HepG2 (cell line): ENCODE measurements around the gene AKR1E2. TPM values are rescaled to one million over a fixed set of nuclear protein-coding genes. Genes with fewer than 3 reads are reported as not detected.

ENCODE experiments used
- ATAC-seq: fragments of 200-7000 bp; cut with Tn5 transposase; 3 replicates; pipeline ENCODE4 v1.9.1; 2020; ENCODE audit warnings: mild to moderate bottlenecking, moderate library complexity
- BruUV-seq: library from RNA; stranded (reverse); fragments of 400-500 nt; replicated peaks from 2 replicates; lab custom pipeline; 2021; lab: Mats Ljungman, UMichigan
- CTCF ChIA-PET: fragments of 300-600 bp; formaldehyde crosslinking; extraction: SDS; loops from one replicate; lab custom pipeline; 2021; ENCODE audit warnings: low total read pairs, inconsistent platforms, low intra/inter-chr PET ratio; lab: Yijun Ruan, JAX
- POLR2A ChIA-PET: fragments of 350-600 bp; sonication (Branson Sonifier 250); formaldehyde crosslinking; loops from one replicate; lab custom pipeline; 2020; ENCODE audit warnings: antibody characterized with exemption, inconsistent platforms; lab: Yijun Ruan, JAX
- DNase-seq: peaks from one replicate; pipeline ENCODE4 v3.0.0-alpha.2; 2015; ENCODE audit warnings: low spot score
- FAIRE-seq: peaks from 3 replicates; lab custom pipeline; 2011; peaks lifted over from hg19 to GRCh38; lab: Jason Lieb, UNC
- H2AFZ ChIP-seq: one replicate; pipeline ENCODE4 v1.6.1; 2011; ENCODE audit warnings: low read length, inconsistent platforms
- H3K27ac ChIP-seq: fragments of 300-600 bp; 3 replicates; pipeline ENCODE4 v1.8.0; 2011; ENCODE audit warnings: mixed run types, mild to moderate bottlenecking, mixed read lengths, low read length, inconsistent platforms; ENCODE audit not compliant: insufficient read depth; ENCODE audit errors: extremely low read length
- H3K27me3 ChIP-seq, 2 experiments: fragments of 200-600 bp in 1 of 2; 2 replicates in 1 of 2; 3 replicates in 1 of 2; pipeline versions ENCODE4 v1.6.0 to v1.8.0; 2011; ENCODE audit warnings: low read length in 2 of 2, mild to moderate bottlenecking in 2 of 2, moderate library complexity in 2 of 2, inconsistent platforms in 1 of 2; ENCODE audit not compliant: insufficient read depth in 2 of 2, control insufficient read depth in 1 of 2
- H3K36me3 ChIP-seq, 2 experiments: fragments of 200-600 bp in 1 of 2; replicated peaks in 1 of 2; 2 replicates in 1 of 2; 3 replicates in 1 of 2; pipeline versions ENCODE4 v1.5.1 to v1.8.0; 2011; ENCODE audit warnings: low read length in 2 of 2, inconsistent platforms in 1 of 2; ENCODE audit not compliant: insufficient read depth in 2 of 2, control insufficient read depth in 1 of 2
- H3K4me1 ChIP-seq: 2 replicates; pipeline ENCODE4 v1.5.1; 2012; ENCODE audit warnings: low read length, inconsistent platforms; ENCODE audit not compliant: insufficient read depth
- H3K4me2 ChIP-seq: 2 replicates; pipeline ENCODE4 v1.6.0; 2011; ENCODE audit warnings: low read depth, low read length, inconsistent platforms
- H3K4me3 ChIP-seq, 3 experiments: fragments of 200-600 bp in 1 of 3; sonication (generic), shearing (Covaris generic) in 1 of 3; replicated peaks in 1 of 3; 2 replicates each; pipeline ENCODE4 v1.5.1; 2011 to 2016; ENCODE audit warnings: low read length in 3 of 3, inconsistent platforms in 2 of 3, low read depth in 2 of 3, mild to moderate bottlenecking in 2 of 3, control low read depth in 1 of 3, mixed read lengths in 1 of 3; ENCODE audit not compliant: insufficient read depth in 1 of 3
- H3K79me2 ChIP-seq: one replicate; pipeline ENCODE4 v1.6.1; 2011; ENCODE audit warnings: low read length, inconsistent platforms; ENCODE audit not compliant: insufficient read depth
- H3K9ac ChIP-seq: 2 replicates; pipeline ENCODE4 v1.6.0; 2011; ENCODE audit warnings: mild to moderate bottlenecking, low read depth, low read length, inconsistent platforms; ENCODE audit not compliant: insufficient read depth
- H3K9me3 ChIP-seq: 2 replicates; pipeline ENCODE4 v1.5.1; 2012; ENCODE audit warnings: mild to moderate bottlenecking, low read length
- H4K20me1 ChIP-seq: 2 replicates; pipeline ENCODE4 v1.6.0; 2011; ENCODE audit warnings: inconsistent platforms, mild to moderate bottlenecking, low read length, moderate library complexity; ENCODE audit not compliant: insufficient read depth
- ARHGAP35 ChIP-seq: sonication (generic); formaldehyde crosslinking; IDR thresholded peaks from 2 replicates; pipeline ENCODE4 v1.9.0; 2022; ENCODE audit warnings: mild to moderate bottlenecking, inconsistent platforms, moderate library complexity, missing genetic modification reagents, borderline replicate concordance
- CCDC6 ChIP-seq: sonication (generic); formaldehyde crosslinking; IDR thresholded peaks from 2 replicates; pipeline ENCODE4 v1.8.1; 2022; ENCODE audit warnings: mild to moderate bottlenecking, missing genetic modification reagents, moderate library complexity
- MYC ChIP-seq: sonication (generic); formaldehyde crosslinking; IDR thresholded peaks from 2 replicates; pipeline ENCODE4 v1.9.0; 2021; ENCODE audit warnings: missing genetic modification reagents, borderline replicate concordance
- ZNF337 ChIP-seq: sonication (generic); formaldehyde crosslinking; IDR thresholded peaks from 2 replicates; pipeline ENCODE4 v1.5.1; 2020; ENCODE audit warnings: missing genetic modification reagents, low read depth, mild to moderate bottlenecking, borderline replicate concordance
- ZNF644 ChIP-seq: IDR thresholded peaks from 2 replicates; pipeline ENCODE4 v1.6.1; 2016; ENCODE audit warnings: low read depth
- WGBS: methylation state at CpG from one replicate; pipeline ENCODE4 v1.1.6; 2017; ENCODE audit warnings: low lambda C conversion rate; 5-methylcytosine and 5-hydroxymethylcytosine counted together
- in situ Hi-C: cut with HindIII; loops from 2 replicates; pipeline ENCODE4 v1.10.0; 2017; ENCODE audit warnings: low pct_unique_long_range_greater_than_20kb; ENCODE audit not compliant: extremely low pct_ligation_motif_present
- intact Hi-C: fragments of 100-400 bp; cut with micrococcal nuclease; formaldehyde crosslinking; loops from one replicate; pipeline ENCODE4 v1.10.0; 2022; ENCODE audit not compliant: unreplicated experiment
- polyA plus RNA-seq, 8 experiments: library from polyadenylated mRNA; depleted of rRNA in 3 of 8; stranded (reverse) in 7 of 8; unstranded in 1 of 8; fragments of >200 nt; fragmentation: Illumina TruSeq in 4 of 8; extraction: Trizol in 4 of 8; gene quantifications; 2 replicates each; pipeline versions ENCODE4 v1.2.1 to v1.2.3, GENCODE V29; 2011 to 2016; ENCODE audit warnings: low read depth in 4 of 8, missing spikeins in 1 of 8, mixed read lengths in 1 of 8; ENCODE audit not compliant: insufficient read depth in 1 of 8
- total RNA-seq, 5 experiments: library from RNA; depleted of rRNA; stranded (reverse); fragments of >200 nt; fragmentation: Illumina TruSeq; extraction: Trizol; gene quantifications; 2 replicates each; pipeline ENCODE4 v1.2.3, GENCODE V29; 2016; ENCODE audit warnings: low read depth in 1 of 5
- TF ChIP-seq, protein P1 (sequence below): sonication (generic); formaldehyde crosslinking; IDR thresholded peaks from 2 replicates; pipeline ENCODE4 v1.5.0; 2020; ENCODE audit warnings: mild to moderate bottlenecking, missing genetic modification reagents, borderline replicate concordance
- TF ChIP-seq, protein P2 (sequence below): sonication (generic); formaldehyde crosslinking; IDR thresholded peaks from 2 replicates; pipeline ENCODE4 v1.5.0; 2020; ENCODE audit warnings: mild to moderate bottlenecking, low read depth, missing genetic modification reagents, borderline replicate concordance

Gene AKR1E2
- total and polyA plus RNA-seq, 2 of the 13 experiments (the other 11 are each of a cell fraction or from before 2014, with no cell fraction given): not detected

DNA sequence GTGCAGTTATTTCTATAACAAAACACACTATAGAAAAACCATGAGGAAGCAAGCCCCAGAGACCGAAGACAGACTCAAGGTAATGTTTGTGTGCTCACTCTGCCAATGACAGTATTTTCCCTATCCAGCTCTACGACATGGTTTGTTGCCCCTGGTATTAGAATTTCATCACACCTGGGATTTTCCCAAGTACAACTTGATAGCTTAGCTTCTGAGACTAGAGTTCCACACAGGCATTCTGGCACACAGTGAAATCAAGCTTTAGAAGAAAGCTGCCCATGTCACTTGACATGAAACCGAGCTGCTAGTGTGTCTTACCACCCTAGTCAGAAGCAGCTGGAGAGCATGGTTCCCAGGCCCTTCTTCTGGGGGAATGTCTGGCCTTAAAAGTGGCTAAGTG lies 44.1 kb upstream of the AKR1E2 start:
- in situ Hi-C loops: no loop called here
- intact Hi-C loops: no loop called here
- CTCF ChIA-PET: no interaction called here
- BruUV-seq: no TSS peak
- H2AFZ ChIP-seq: no peak overlapping the region
- H3K4me3 ChIP-seq: no peak overlapping the region
- no peak overlapping the region for H3K9ac ChIP-seq
- TF ChIP-seq ZNF337 (CRISPR knock-in tag): no peak
- FAIRE-seq (no peak), ATAC-seq (no peak), DNase-seq (no peak)
- H4K20me1 ChIP-seq: no peaks in the 10 kb centered on the region
- WGBS: 3% methylated on average over 3 of the region's 3 CpGs
- no peak overlapping the region for H3K27ac ChIP-seq
- no peaks in the 10 kb centered on the region for H3K4me1 ChIP-seq
- H3K36me3 ChIP-seq: no peaks in the 10 kb centered on the region
- POLR2A ChIA-PET: no interaction called here
- H3K9me3 ChIP-seq: no peaks in the 10 kb centered on the region
- H3K79me2 ChIP-seq: no peaks in the 10 kb centered on the region
- peaks cover 0 to 5% of the 10 kb centered on the region in 2 experiments; a peak in 3 of 5 replicates for H3K27me3 ChIP-seq
- no peak overlapping the region for H3K4me2 ChIP-seq

DNA sequence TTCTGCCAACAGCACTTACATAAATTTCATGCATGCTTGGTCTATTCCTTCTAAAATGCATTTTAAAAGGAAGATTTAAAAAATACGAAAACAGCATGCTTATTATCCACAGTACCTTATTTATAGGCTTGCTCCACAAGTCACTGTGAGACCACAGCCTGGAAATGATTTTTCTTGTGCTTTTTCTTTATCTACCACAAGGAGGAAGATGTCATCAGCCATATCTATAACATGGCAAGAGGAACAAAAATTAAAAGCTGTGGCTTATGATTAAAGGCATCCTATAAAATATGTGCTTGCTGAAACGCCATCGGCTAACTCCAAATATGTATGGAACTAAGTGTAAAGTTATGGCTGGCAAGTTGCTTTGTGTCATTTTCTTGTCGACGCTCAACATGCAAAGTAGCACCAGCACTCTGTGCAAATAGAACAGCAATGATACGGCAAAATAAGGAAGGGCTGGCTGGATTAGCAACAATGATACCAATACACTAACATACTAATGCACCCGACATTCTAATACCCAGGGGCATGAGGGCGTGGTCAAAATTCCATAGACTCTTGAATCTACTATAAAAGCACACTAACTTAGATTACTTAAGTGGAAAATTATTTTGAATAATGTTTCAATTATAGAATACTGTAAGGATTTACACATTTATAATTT lies 41.2 kb upstream of the AKR1E2 start:
- Histone ChIP-seq H3K79me2 (no peaks in the 10 kb centered on the region), H3K9ac (no peak overlapping the region), H3K27me3 (no peaks in the 10 kb centered on the region; a peak in 3 of 5 replicates), H3K4me1 (no peaks in the 10 kb centered on the region), H3K4me3 (no peak overlapping the region), H3K4me2 (no peak overlapping the region), H3K9me3 (no peaks in the 10 kb centered on the region), H3K36me3 (no peaks in the 10 kb centered on the region), H4K20me1 (no peaks in the 10 kb centered on the region), H2AFZ (no peak overlapping the region), H3K27ac (no peak overlapping the region)
- ATAC-seq (no peak), DNase-seq (no peak), FAIRE-seq (no peak)
- ChIA-PET CTCF (no interaction called here), POLR2A (no interaction called here)
- WGBS: 34% methylated on average over 8 of the region's 8 CpGs
- intact Hi-C loops (no loop called here), in situ Hi-C loops (no loop called here)
- no TSS peak for BruUV-seq
- no peak for TF ChIP-seq MYC (CRISPR knock-in tag)
- TF ChIP-seq CCDC6 (CRISPR knock-in tag): no peak
- no peak for TF ChIP-seq ARHGAP35 (CRISPR knock-in tag)
- TF ChIP-seq, protein P1, sequence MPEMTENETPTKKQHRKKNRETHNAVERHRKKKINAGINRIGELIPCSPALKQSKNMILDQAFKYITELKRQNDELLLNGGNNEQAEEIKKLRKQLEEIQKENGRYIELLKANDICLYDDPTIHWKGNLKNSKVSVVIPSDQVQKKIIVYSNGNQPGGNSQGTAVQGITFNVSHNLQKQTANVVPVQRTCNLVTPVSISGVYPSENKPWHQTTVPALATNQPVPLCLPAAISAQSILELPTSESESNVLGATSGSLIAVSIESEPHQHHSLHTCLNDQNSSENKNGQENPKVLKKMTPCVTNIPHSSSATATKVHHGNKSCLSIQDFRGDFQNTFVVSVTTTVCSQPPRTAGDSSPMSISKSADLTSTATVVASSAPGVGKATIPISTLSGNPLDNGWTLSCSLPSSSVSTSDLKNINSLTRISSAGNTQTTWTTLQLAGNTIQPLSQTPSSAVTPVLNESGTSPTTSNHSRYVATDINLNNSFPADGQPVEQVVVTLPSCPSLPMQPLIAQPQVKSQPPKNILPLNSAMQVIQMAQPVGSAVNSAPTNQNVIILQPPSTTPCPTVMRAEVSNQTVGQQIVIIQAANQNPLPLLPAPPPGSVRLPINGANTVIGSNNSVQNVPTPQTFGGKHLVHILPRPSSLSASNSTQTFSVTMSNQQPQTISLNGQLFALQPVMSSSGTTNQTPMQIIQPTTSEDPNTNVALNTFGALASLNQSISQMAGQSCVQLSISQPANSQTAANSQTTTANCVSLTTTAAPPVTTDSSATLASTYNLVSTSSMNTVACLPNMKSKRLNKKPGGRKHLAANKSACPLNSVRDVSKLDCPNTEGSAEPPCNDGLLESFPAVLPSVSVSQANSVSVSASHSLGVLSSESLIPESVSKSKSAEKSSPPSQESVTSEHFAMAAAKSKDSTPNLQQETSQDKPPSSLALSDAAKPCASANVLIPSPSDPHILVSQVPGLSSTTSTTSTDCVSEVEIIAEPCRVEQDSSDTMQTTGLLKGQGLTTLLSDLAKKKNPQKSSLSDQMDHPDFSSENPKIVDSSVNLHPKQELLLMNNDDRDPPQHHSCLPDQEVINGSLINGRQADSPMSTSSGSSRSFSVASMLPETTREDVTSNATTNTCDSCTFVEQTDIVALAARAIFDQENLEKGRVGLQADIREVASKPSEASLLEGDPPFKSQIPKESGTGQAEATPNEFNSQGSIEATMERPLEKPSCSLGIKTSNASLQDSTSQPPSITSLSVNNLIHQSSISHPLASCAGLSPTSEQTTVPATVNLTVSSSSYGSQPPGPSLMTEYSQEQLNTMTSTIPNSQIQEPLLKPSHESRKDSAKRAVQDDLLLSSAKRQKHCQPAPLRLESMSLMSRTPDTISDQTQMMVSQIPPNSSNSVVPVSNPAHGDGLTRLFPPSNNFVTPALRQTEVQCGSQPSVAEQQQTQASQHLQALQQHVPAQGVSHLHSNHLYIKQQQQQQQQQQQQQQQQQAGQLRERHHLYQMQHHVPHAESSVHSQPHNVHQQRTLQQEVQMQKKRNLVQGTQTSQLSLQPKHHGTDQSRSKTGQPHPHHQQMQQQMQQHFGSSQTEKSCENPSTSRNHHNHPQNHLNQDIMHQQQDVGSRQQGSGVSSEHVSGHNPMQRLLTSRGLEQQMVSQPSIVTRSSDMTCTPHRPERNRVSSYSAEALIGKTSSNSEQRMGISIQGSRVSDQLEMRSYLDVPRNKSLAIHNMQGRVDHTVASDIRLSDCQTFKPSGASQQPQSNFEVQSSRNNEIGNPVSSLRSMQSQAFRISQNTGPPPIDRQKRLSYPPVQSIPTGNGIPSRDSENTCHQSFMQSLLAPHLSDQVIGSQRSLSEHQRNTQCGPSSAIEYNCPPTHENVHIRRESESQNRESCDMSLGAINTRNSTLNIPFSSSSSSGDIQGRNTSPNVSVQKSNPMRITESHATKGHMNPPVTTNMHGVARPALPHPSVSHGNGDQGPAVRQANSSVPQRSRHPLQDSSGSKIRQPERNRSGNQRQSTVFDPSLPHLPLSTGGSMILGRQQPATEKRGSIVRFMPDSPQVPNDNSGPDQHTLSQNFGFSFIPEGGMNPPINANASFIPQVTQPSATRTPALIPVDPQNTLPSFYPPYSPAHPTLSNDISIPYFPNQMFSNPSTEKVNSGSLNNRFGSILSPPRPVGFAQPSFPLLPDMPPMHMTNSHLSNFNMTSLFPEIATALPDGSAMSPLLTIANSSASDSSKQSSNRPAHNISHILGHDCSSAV (CRISPR knock-in tag): no peak
- TF ChIP-seq, protein P2, sequence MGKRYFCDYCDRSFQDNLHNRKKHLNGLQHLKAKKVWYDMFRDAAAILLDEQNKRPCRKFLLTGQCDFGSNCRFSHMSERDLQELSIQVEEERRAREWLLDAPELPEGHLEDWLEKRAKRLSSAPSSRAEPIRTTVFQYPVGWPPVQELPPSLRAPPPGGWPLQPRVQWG (CRISPR knock-in tag): no peak
- TF ChIP-seq ZNF644 (CRISPR knock-in tag): no peak
